Mesodermal cell (in vitro differentiated cells): Measurements from ENCODE around the gene SLC43A1.
A peak's percentile ranks its signal among the peaks of the same experiment; 100 is the strongest.

Experiments
- H3K27ac ChIP-seq: 2 replicates; pipeline ENCODE4 v1.7.0; 2013; ENCODE audit warnings: mild to moderate bottlenecking, low read depth, low read length, moderate library complexity; ENCODE audit not compliant: severe bottlenecking
- H3K36me3 ChIP-seq: 2 replicates; pipeline ENCODE4 v1.7.1; 2013; ENCODE audit warnings: mild to moderate bottlenecking, low read length, moderate library complexity; ENCODE audit not compliant: control insufficient read depth, insufficient read depth
- H3K4me1 ChIP-seq: one replicate; pipeline ENCODE4 v1.7.1; 2013; ENCODE audit warnings: mild to moderate bottlenecking, low read length; ENCODE audit not compliant: insufficient read depth, control insufficient read depth, poor library complexity, severe bottlenecking
- H3K4me3 ChIP-seq: 2 replicates; pipeline ENCODE4 v1.7.0; 2013; ENCODE audit warnings: low read length, control low read depth, mild to moderate bottlenecking; ENCODE audit not compliant: insufficient read depth, poor library complexity, severe bottlenecking; ENCODE audit errors: extremely low read depth
- H3K9me3 ChIP-seq: 2 replicates; pipeline ENCODE4 v1.7.1; 2013; ENCODE audit warnings: mild to moderate bottlenecking, low read length, moderate library complexity; ENCODE audit not compliant: control insufficient read depth
- WGBS, 2 experiments: methylation state at CpG; one replicate each; pipeline ENCODE4 v1.1.5; 2013; ENCODE audit warnings: missing lambda C conversion rate in 2 of 2; ENCODE audit not compliant: insufficient coverage in 2 of 2; 5-methylcytosine and 5-hydroxymethylcytosine counted together

The SLC43A1 gene

DNA sequence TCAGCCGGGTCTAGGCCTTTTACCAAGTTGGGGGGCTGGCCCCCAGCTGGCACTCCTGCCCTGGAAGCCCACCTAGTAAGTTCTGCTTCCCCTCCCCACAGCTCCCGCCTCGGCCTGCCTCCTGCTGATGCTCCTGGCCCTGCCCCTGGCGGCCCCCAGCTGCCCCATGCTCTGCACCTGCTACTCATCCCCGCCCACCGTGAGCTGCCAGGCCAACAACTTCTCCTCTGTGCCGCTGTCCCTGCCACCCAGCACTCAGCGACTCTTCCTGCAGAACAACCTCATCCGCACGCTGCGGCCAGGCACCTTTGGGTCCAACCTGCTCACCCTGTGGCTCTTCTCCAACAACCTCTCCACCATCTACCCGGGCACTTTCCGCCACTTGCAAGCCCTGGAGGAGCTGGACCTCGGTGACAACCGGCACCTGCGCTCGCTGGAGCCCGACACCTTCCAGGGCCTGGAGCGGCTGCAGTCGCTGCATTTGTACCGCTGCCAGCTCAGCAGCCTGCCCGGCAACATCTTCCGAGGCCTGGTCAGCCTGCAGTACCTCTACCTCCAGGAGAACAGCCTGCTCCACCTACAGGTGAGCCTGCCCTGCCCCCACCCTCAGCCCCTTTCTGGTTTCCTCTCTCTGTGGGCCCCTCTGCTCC, 47.9 kb downstream of the SLC43A1 start:
- Histone ChIP-seq H3K27ac (no peak overlapping the region), H3K36me3 (no peaks in the 10 kb centered on the region), H3K4me1 (no peaks in the 10 kb centered on the region), H3K9me3 (no peaks in the 10 kb centered on the region), H3K4me3 (no peak overlapping the region)
- WGBS, 2 experiments, result 75 to 88% methylated on average over 17 to 23 of the region's 23 CpGs

DNA sequence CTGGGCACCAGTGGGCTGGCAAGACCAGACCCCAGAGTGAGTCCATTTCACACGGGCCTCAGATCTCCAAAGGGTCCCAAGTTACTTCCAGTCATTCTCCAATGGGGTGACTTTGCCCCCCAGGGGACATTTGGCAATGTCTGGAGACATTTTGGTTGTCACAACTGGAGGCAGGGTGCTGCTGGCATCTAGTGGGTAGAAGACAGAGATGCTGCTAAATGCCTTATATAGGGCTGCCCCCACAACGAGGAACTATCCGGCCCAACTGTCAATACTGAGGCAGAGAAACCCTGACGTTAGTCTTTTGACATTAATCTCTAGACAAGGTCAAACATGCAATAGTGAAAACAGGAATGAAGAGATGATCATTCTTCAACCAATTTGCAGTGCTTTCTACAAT, 48.8 kb downstream of the SLC43A1 start:
- no peaks in the 10 kb centered on the region for H3K36me3 ChIP-seq
- WGBS, 2 experiments, result 67 to 96% methylated on average over 3 of the region's 4 CpGs
- H3K27ac ChIP-seq, result no peak overlapping the region

DNA sequence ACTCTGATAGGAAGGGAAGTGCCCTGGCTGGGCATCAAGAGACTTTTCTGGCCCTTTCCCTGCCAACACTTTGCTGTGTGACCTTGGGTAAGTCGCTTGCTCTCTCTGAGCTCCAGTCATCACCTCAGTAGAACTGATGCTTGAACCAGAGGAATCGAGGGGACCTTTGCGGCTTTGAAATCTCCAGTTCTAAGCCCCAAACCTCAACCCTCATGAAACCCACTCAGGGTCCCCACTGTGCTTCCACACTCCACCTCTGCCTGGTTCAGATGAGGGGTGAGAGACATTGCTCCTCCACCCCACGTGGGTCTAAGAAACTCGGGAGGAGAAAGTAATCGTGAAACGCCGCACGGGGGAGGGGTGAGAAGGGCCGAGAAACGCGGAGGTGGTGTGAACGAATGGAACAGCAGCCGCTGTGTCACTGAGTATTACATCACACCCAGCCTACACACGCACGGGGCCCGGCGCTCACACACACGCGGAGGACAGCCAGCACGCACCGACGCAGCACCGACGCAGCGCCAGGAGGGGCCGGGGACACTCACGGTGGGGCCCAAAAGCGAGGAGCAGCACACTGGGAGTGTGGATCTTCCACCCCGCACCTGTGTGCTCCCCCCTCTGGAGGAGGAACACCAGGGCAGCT, 50.8 kb downstream of the SLC43A1 start:
- Histone ChIP-seq H3K4me1 (peaks cover 3% of the 10 kb centered on the region), H3K27ac (no peak overlapping the region), H3K36me3 (no peaks in the 10 kb centered on the region), H3K9me3 (no peaks in the 10 kb centered on the region), H3K4me3 (no peak overlapping the region)
- WGBS, 2 experiments, result 82 to 88% methylated on average over 20 to 25 of the region's 30 CpGs

More for the DNA sequence above, 48.8 kb downstream of the SLC43A1 start:
- H3K4me1 ChIP-seq, result no peaks in the 10 kb centered on the region
- no peaks in the 10 kb centered on the region for H3K9me3 ChIP-seq
- H3K4me3 ChIP-seq, result no peak overlapping the region

DNA sequence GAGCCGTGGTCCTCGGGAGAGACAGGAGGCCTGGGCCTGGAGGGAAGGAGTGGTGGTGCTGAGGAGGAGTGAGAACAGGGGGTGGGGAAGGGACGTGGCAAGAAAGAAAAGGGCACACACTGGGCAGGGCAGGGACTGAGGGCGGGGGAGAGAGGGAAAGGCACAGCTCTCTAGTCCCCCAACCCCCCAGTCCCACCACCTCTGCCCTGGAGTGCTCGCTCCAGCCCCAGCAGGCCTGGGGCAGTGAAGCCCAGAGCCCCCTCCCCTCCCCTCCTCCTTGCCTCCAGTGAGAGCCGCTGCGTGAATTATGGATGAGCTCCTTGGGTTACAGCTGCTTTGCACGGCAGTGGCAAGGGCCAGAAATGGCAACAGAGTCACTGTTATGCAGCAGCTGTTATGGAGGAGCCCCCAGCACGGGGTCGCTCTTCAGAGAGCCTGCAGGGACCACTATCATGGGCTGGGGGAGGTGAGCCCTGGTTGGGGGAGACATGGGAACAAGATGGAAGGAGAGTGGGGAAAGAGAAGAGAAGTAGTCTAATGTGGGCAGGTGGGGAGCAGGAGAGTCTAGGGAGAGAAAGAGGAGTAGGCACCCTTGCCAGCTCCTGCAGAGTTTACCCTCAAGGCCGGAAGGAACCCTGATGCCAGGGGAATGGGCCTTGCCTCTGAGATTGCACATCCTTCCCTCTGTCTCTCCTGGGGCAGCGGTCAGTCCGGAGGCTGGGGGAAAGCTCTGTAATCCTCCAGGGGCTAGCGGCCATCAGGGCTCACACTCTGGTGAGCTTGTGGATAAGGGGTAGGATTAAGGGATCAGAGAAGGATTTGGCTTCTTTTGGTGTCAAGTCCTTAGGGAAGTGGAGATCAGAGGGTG, 51.6 kb downstream of the SLC43A1 start:
- Histone ChIP-seq H3K4me1 (peaks cover 9% of the 10 kb centered on the region), H3K36me3 (no peaks in the 10 kb centered on the region), H3K4me3 (no peak overlapping the region), H3K9me3 (no peaks in the 10 kb centered on the region), H3K27ac (no peak overlapping the region)
- WGBS, 2 experiments, result 39 to 45% methylated on average over 9 to 11 of the region's 14 CpGs

DNA sequence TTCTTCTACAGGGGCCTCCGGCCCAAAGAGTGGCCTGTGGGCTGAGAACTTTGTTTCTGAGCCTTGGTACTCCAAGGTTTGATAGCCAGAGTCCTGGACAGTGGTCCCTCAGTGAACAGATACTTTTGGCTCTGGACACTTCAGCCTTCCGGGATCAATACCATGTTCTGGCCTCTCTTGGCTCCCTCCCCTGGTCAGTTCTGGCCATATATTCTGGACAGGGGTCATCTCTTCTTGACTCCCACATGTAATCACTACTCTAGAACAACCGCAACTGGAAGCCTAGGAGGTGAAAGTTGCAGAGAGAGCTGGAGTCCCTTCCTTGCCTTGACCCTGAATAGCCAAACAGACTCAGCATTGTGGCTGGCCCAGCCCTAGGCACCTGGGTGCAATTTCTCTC, 52.9 kb downstream of the SLC43A1 start:
- Histone ChIP-seq H3K9me3 (no peaks in the 10 kb centered on the region), H3K27ac (no peak overlapping the region), H3K4me1 (peaks cover 13% of the 10 kb centered on the region), H3K4me3 (no peak overlapping the region), H3K36me3 (no peaks in the 10 kb centered on the region)
- WGBS, 2 experiments, result 91 to 92% methylated on average over 2 to 3 of the region's 3 CpGs

DNA sequence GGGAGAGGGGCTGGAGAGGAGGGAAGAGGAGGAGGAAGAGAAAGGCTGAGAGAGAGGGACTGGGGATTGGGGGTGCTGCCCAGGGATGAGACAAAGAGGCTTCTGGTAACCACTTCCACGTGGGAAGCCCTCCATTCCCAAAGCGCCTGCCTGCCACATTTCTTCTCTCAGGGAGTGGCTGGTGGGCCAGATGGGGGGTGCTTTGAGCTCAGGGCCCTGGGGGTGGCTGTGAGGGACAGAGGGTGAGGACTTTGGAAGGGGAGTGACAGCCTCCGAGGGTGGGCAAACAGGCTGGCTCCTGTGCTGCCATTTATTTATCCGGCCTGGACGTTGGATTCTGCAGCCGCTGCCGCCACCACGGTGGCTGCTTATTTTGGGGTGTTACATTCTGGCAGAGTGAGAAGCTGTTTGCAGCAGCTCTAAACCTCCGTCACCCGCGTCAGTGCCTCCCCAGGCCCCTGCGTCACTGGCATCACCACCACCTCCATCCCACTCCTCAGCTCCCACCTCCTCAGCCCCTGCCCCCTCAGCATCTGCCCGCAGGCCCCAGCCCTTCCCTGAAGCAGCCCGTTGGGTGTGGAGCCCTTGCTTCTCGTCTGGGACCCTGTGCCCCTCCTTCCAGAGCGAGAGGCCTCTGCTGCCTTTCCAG, 53.5 kb downstream of the SLC43A1 start:
- H3K4me3 ChIP-seq, result no peak overlapping the region
- H3K36me3 ChIP-seq, result no peaks in the 10 kb centered on the region
- peaks cover 15% of the 10 kb centered on the region for H3K4me1 ChIP-seq
- WGBS, 2 experiments, result 66 to 71% methylated on average over 16 of the region's 16 CpGs
- H3K9me3 ChIP-seq, result no peaks in the 10 kb centered on the region
- H3K27ac ChIP-seq, result no peak overlapping the region

DNA sequence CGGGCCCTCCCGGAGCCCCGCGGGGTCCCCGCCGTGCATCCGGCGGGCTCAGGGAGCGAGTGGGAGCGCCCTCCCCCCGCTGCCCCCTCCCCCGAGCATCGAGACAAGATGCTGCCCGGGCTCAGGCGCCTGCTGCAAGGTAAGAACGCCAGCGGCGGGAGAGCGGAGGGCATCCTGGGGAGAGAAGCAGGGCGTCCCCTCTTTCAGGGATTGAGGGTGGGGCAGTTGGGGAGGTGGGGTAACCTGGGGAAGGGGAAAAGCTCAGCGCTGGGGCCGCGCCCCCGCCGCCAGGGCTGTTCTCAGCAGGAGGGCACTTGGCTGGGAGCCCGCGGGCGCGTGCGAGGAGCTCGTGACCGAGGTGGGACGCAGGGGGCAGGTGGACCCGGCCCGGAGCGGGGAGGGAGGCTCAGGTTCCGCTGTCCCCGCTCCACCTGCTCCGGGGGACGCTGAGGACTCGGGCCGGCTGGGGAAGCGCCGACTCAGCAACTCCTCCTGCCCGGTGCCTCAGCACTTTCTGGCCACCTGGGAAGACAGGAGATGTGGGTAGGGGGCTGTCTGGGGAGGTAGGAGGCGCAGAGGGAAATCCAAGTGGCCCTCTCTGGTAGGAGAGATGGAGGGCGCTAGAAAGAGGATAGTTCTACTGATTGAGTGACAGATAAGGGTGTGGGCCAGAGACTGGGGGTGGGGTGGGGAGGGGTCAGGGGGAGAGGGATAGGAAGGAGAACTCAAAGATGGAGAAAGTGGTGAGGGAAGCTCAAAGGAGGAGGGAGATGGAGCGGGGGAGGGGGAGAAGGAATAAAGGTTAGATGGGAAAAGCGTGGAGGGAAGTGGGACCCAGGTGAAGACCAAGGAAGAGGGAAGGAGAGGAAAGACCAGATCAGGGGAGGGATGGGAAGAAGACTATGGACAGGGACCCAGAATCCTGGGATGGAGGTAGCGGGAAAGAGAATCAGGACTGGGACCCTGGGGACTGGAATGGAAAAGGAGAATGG, 54.4 kb downstream of the SLC43A1 start:
- Histone ChIP-seq H3K4me1 (peaks cover 15% of the 10 kb centered on the region), H3K27ac (no peak overlapping the region), H3K36me3 (no peaks in the 10 kb centered on the region), H3K9me3 (no peaks in the 10 kb centered on the region), H3K4me3 (peak overlapping the region; percentile 29)
- 3 to 5% methylated on average over 30 to 39 of the region's 50 CpGs for WGBS, 2 experiments

DNA sequence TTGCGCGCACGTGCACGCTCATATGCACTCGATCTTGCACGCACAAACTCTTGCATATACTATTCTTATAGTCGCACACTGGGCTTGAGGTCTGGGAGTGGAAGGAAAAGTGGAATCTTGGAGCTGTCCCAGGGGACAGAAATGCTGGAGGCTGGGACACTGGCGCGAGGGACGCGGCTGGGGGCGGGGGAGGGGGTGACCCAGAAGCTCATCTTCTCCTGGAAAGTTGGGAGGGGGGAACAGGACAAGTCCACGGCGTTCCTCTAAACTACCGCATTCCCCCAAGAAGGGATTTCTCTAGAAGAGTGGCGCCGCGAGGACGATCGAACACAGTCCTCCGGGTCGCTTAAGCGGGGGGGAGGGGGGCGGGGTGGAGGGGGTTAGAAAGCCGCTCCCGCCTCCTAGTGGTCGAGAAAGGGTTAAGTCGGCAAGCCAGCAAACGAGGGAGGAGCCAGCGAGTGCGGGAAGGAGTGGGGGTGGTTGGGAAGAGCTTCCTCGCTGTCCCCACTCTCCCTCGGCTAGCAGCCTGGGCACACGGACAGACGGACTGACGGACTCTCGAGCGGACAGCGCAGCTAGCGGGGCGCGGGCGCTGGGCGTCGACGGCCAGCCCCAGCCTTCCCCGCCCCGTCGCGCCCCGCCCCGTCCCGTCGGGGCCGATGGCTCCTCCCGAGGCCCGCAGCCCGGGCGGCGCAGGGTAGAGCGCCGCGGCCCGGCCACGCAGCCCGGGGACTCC, 55.3 kb downstream of the SLC43A1 start, which contains the start of gene RTN4RL2:
Gene RTN4RL2, plus strand, starts transcription at position 507 of the 736 bp plus-strand sequence. CDS start 338 bp downstream, outside the sequence.
- Histone ChIP-seq H3K27ac (no peak within 1 kb of the TSS), H3K4me1 (peaks cover 15% of the 10 kb centered on the region), H3K36me3 (no peaks in the 10 kb centered on the region), H3K4me3 (peak within 1 kb of the TSS; percentile 29), H3K9me3 (no peaks in the 10 kb centered on the region)
- 0 to 1% methylated on average over 26 to 28 of the region's 66 CpGs for WGBS, 2 experiments

DNA sequence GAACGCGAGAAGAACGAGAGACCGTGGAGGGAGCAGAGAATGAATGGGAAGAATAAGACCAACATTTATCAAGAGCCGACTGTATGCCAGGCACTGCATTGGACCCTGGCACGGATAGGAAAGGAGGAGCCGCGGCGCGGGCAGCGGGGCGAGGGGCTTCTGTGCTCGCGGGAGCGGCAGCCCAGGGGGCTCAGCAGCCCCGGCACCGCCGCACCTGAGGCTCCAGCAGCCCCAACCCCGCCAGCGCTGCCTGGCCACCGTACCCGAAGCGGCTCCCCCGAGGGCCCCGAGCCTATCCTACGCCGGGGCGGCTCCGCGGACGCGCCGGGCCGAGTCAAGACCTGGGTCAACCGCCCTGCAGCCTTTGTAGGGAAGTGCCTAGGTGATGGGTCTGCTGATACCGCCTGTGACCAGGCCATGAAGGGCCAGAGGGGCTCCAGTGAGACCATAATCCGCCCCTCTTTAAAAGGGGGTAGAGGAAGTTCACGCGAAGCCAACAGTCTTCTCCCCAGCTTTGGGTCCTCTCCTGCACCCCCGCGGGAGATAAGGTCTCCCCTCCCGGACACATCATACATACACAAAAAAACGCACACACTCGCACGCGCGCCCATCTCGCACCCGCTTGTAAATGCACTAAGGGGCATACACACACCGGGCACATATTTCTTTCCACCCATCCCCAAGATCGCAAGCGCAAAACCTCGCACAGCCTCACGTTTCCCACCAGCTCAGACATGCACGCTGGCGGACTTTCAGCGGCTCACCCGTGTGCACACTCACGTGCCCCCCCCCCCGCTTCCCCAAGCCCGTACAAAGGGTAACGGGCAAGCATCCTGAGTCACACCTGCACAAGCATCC, 56.1 kb downstream of the SLC43A1 start:
- no peaks in the 10 kb centered on the region for H3K36me3 ChIP-seq
- peaks cover 15% of the 10 kb centered on the region for H3K4me1 ChIP-seq
- no peaks in the 10 kb centered on the region for H3K9me3 ChIP-seq
- peak overlapping the region; percentile 29 for H3K4me3 ChIP-seq
- WGBS, 2 experiments, result 1% methylated on average over 53 to 54 of the region's 62 CpGs
- H3K27ac ChIP-seq, result no peak overlapping the region
